HG03064 (cell line): Measurements from ENCODE around the gene PTPRB.

Source experiments
- ATAC-seq: cut with Tn5 transposase; IDR thresholded peaks from one replicate; pipeline ENCODE4 v1.9.1; 2021; ENCODE audit warnings: low read depth; ENCODE audit not compliant: unreplicated experiment

PTPRB gene

GRCh38 chr12:70637303-70638085, at the start of gene PTPRB:
TSS of gene PTPRB (minus strand) at chr12:70637429. CDS start at chr12:70637395, 34 bp downstream.
- no peak for ATAC-seq

- no peak for ATAC-seq
Observed at GRCh38 chr12:70686907-70687306, 49.7 kb upstream of the PTPRB start.

- no peak for ATAC-seq
Observed at GRCh38 chr12:70686299-70686698, 49.1 kb upstream of the PTPRB start.

GRCh38 chr12:70683976-70684375, 46.7 kb upstream of the PTPRB start:
- no peak for ATAC-seq

- ATAC-seq = no peak
Observed at GRCh38 chr12:70671698-70672097, 34.5 kb upstream of the PTPRB start.

GRCh38 chr12:70670948-70671347, 33.7 kb upstream of the PTPRB start:
- ATAC-seq = no peak

- no peak for ATAC-seq
Observed at GRCh38 chr12:70667253-70667652, 30.0 kb upstream of the PTPRB start.

- ATAC-seq = no peak
Observed at GRCh38 chr12:70666364-70666763, 29.1 kb upstream of the PTPRB start.

GRCh38 chr12:70664465-70664881, 27.2 kb upstream of the PTPRB start:
- no peak for ATAC-seq

GRCh38 chr12:70663838-70664237, 26.6 kb upstream of the PTPRB start:
- no peak for ATAC-seq

GRCh38 chr12:70661466-70662161, 24.4 kb upstream of the PTPRB start:
- ATAC-seq = no peak

GRCh38 chr12:70660620-70661219, 23.5 kb upstream of the PTPRB start:
- no peak for ATAC-seq

GRCh38 chr12:70660002-70660604, 22.9 kb upstream of the PTPRB start:
- ATAC-seq = no peak

- ATAC-seq = no peak
Observed at GRCh38 chr12:70659077-70659606, 21.9 kb upstream of the PTPRB start.

- ATAC-seq = no peak
Observed at GRCh38 chr12:70657616-70658286, 20.5 kb upstream of the PTPRB start.

GRCh38 chr12:70652451-70652850, 15.2 kb upstream of the PTPRB start:
- ATAC-seq = no peak

- ATAC-seq = no peak
Observed at GRCh38 chr12:70648831-70649230, 11.6 kb upstream of the PTPRB start.

- ATAC-seq = no peak
Observed at GRCh38 chr12:70648191-70648590, 11.0 kb upstream of the PTPRB start.

GRCh38 chr12:70646850-70647249, 9.6 kb upstream of the PTPRB start:
- no peak for ATAC-seq
